Transverse colon (tissue), 4 donors: ENCODE results near the gene MUSTN1. TPM values are rescaled to one million over a fixed set of nuclear protein-coding genes. Genes with fewer than 3 reads are reported as not detected.
A peak's percentile ranks its signal among the peaks of the same experiment; 100 is the strongest.

ENCODE experiments used
- DNase-seq: peaks from one replicate; pipeline ENCODE4 v3.0.0-alpha.2; 2019
- H3K27ac ChIP-seq, 4 donors: fragments of 200-600 bp; sonication (generic); 2 replicates each; pipeline ENCODE4 v1.5.1; 2016 to 2018; ENCODE audit warnings: inconsistent platforms in 4 of 4
- H3K27me3 ChIP-seq: fragments of 200-600 bp; sonication (generic); 2 replicates; pipeline ENCODE4 v1.5.1; 2017; ENCODE audit warnings: inconsistent platforms
- H3K36me3 ChIP-seq, 4 donors: fragments of 200-600 bp; sonication (generic); 2 replicates each; pipeline ENCODE4 v1.5.1; 2017 to 2019; ENCODE audit warnings: inconsistent platforms in 4 of 4
- H3K4me1 ChIP-seq, 4 donors: fragments of 200-600 bp; sonication (generic); 2 replicates each; pipeline ENCODE4 v1.5.1; 2017 to 2020; ENCODE audit warnings: inconsistent platforms in 4 of 4
- H3K4me3 ChIP-seq, 4 donors: fragments of 200-600 bp; sonication (generic); 1 replicate in 1 of 4; 2 replicates in 3 of 4; pipeline versions ENCODE4 v1.5.1 to v1.6.1; 2017 to 2019; ENCODE audit warnings: inconsistent platforms in 4 of 4
- H3K9me3 ChIP-seq, 2 donors: fragments of 200-600 bp; sonication (generic); 2 replicates each; pipeline ENCODE4 v1.5.1; 2017 to 2019; ENCODE audit warnings: inconsistent platforms in 2 of 2
- CTCF ChIP-seq, 5 experiments: fragments of 200-600 bp in 3 of 5; fragments of 450-650 bp in 2 of 5; sonication (generic) in 3 of 5; IDR thresholded peaks; 1 replicate in 2 of 5; 2 replicates in 3 of 5; pipeline ENCODE4 v1.5.1; 2016 to 2017; ENCODE audit warnings: antibody characterized with exemption in 5 of 5, inconsistent platforms in 3 of 5, mild to moderate bottlenecking in 2 of 5, moderate library complexity in 1 of 5
- EP300 ChIP-seq: sonication (generic); formaldehyde crosslinking; IDR thresholded peaks from one replicate; pipeline ENCODE4 v1.6.1; 2017; ENCODE audit warnings: antibody characterized with exemption, low read depth
- POLR2A ChIP-seq: fragments of 450-650 bp; IDR thresholded peaks from one replicate; pipeline ENCODE4 v1.6.1; 2016; ENCODE audit warnings: antibody characterized with exemption, mild to moderate bottlenecking, moderate library complexity
- POLR2AphosphoS5 ChIP-seq, 3 donors: sonication (generic); formaldehyde crosslinking; IDR thresholded peaks; one replicate each; pipeline ENCODE4 v1.6.1; 2016; ENCODE audit warnings: antibody characterized with exemption in 3 of 3
- WGBS, 2 donors: methylation state at CpG; one replicate each; pipeline ENCODE4 v1.1.5; 2018; ENCODE audit warnings: low coverage in 1 of 2; 5-methylcytosine and 5-hydroxymethylcytosine counted together
- in situ Hi-C, 4 donors: fragments of 200-750 bp; cut with MboI; loops; one replicate each; pipeline versions ENCODE4 v1.15.0 to v1.15.1; 2017; ENCODE audit warnings: low sequenced_read_pairs in 3 of 4, low pct_ligation_motif_present in 1 of 4, low pct_unique_long_range_greater_than_20kb in 1 of 4
- intact Hi-C: fragments of 100-400 bp; cut with DNase I; formaldehyde crosslinking; loops from one replicate; pipeline ENCODE4 v1.15.1; 2023; ENCODE audit warnings: low total_unique reads
- total RNA-seq, 4 donors: library from RNA; depleted of rRNA; stranded (reverse); fragments of >200 nt; gene quantifications; one replicate each; pipeline ENCODE4 v1.1.0, GENCODE V29; 2016

Gene MUSTN1
- total RNA-seq, 4 donors from 2014 or later, result 3.0 to 26.5 (median 11.8) TPM

- Histone ChIP-seq H3K27me3 (no peaks in the 10 kb centered on the region), H3K27ac (no peak overlapping the region), H3K9me3 (no peaks in the 10 kb centered on the region), H3K4me3 (no peak overlapping the region), H3K36me3 (no peaks in the 10 kb centered on the region), H3K4me1 (peaks cover 5 to 10% (median 6%) of the 10 kb centered on the region in 4 donors)
- intact Hi-C loops (no loop called here), in situ Hi-C loops (loop anchor here in 1 of 4 donors (25.0 kb wide), 1 partner anchor 260 kb away; no protein-coding TSS in a partner anchor)
- WGBS, 2 donors, result 78% methylated on average over 4 of the region's 9 CpGs; no CpG with 5 or more reads in 1 of the 2 donors
- TF ChIP-seq POLR2AphosphoS5 (IDR thresholded peaks at IDR 0.05) (no peak), EP300 (no peak), POLR2A (no peak), CTCF (IDR thresholded peaks at IDR 0.05) (no peak)
- no peak for DNase-seq
These were observed 7.4 kb downstream of the MUSTN1 start for GRCh38 chr3:52827441-52827840.

- intact Hi-C loops, result no loop called here
These were observed 10.8 kb downstream of the MUSTN1 start for GRCh38 chr3:52824037-52824436.

GRCh38 chr3:52822363-52822762 is 12.5 kb downstream of the MUSTN1 start:
- 77% methylated on average over 5 of the region's 5 CpGs; no CpG with 5 or more reads in 1 of the 2 donors for WGBS, 2 donors
- intact Hi-C loops (no loop called here), in situ Hi-C loops (no loop called here)
- H3K4me3 ChIP-seq, result no peak overlapping the region
- no peak overlapping the region for H3K27ac ChIP-seq
- DNase-seq, result no peak
- no peaks in the 10 kb centered on the region for H3K27me3 ChIP-seq
- no peaks in the 10 kb centered on the region for H3K4me1 ChIP-seq
- no peaks in the 10 kb centered on the region for H3K9me3 ChIP-seq
- H3K36me3 ChIP-seq, result no peaks in the 10 kb centered on the region
- TF ChIP-seq POLR2AphosphoS5 (IDR thresholded peaks at IDR 0.05) (no peak), EP300 (no peak), POLR2A (no peak), CTCF (IDR thresholded peaks at IDR 0.05) (no peak)

More at GRCh38 chr3:52824037-52824436, 10.8 kb downstream of the MUSTN1 start:
- no peak for DNase-seq
- Histone ChIP-seq H3K9me3 (no peaks in the 10 kb centered on the region), H3K4me1 (no peaks in the 10 kb centered on the region), H3K27me3 (no peaks in the 10 kb centered on the region), H3K27ac (no peak overlapping the region), H3K4me3 (no peak overlapping the region), H3K36me3 (no peaks in the 10 kb centered on the region)
- 94% methylated on average over 10 of the region's 10 CpGs; no CpG with 5 or more reads in 1 of the 2 donors for WGBS, 2 donors
- in situ Hi-C loops, result no loop called here
- no peak for TF ChIP-seq POLR2A
- no peak for TF ChIP-seq EP300
- TF ChIP-seq CTCF (IDR thresholded peaks at IDR 0.05), result no peak
- no peak for TF ChIP-seq POLR2AphosphoS5 (IDR thresholded peaks at IDR 0.05)

GRCh38 chr3:52820736-52821135 is 14.1 kb downstream of the MUSTN1 start:
- in situ Hi-C loops (no loop called here), intact Hi-C loops (no loop called here)
- WGBS, 2 donors, result 46% methylated on average over 10 of the region's 11 CpGs; no CpG with 5 or more reads in 1 of the 2 donors
- Histone ChIP-seq H3K4me1 (no peaks in the 10 kb centered on the region), H3K4me3 (no peak overlapping the region), H3K27me3 (no peaks in the 10 kb centered on the region), H3K27ac (no peak overlapping the region), H3K9me3 (no peaks in the 10 kb centered on the region), H3K36me3 (no peaks in the 10 kb centered on the region)
- DNase-seq, result no peak
- TF ChIP-seq POLR2A (no peak), CTCF (IDR thresholded peaks at IDR 0.05) (peak in 4 of 5 experiments; percentile 29 to 39 (median 34))
